Esophagus muscularis mucosa (tissue), 4 donors: ENCODE data around the gene SRSF12.

ENCODE experiments used
- CTCF ChIP-seq, 3 experiments: fragments of 200-600 bp in 2 of 3; fragments of 450-650 bp in 1 of 3; sonication (generic) in 2 of 3; IDR thresholded peaks; one replicate each; pipeline ENCODE4 v1.5.1; 2017 to 2019; ENCODE audit warnings: antibody characterized with exemption in 3 of 3, mild to moderate bottlenecking in 2 of 3, moderate library complexity in 1 of 3
- EP300 ChIP-seq: sonication (generic); formaldehyde crosslinking; IDR thresholded peaks from one replicate; pipeline ENCODE4 v1.6.1; 2017; ENCODE audit warnings: antibody characterized with exemption
- POLR2A ChIP-seq: fragments of 450-650 bp; IDR thresholded peaks from one replicate; pipeline ENCODE4 v1.6.1; 2017; ENCODE audit warnings: antibody characterized with exemption, moderate library complexity, mild to moderate bottlenecking, low read depth
- POLR2AphosphoS5 ChIP-seq, 2 donors: sonication (generic); formaldehyde crosslinking; IDR thresholded peaks; one replicate each; pipeline ENCODE4 v1.6.1; 2017; ENCODE audit warnings: antibody characterized with exemption in 2 of 2

- TF ChIP-seq CTCF (IDR thresholded peaks at IDR 0.05) (no peak), POLR2A (no peak), POLR2AphosphoS5 (IDR thresholded peaks at IDR 0.05) (no peak), EP300 (no peak)
These were observed 26.6 kb upstream of the SRSF12 start for GRCh38 chr6:89144354-89144906.
